ENCODE data around the gene SPINDOC. TPM values are rescaled to one million over a fixed set of nuclear protein-coding genes. Genes with fewer than 3 reads are reported as not detected.

SPINDOC gene
- total RNA-seq, 1 experiment from 2014 or later: 53.8 TPM

DNA sequence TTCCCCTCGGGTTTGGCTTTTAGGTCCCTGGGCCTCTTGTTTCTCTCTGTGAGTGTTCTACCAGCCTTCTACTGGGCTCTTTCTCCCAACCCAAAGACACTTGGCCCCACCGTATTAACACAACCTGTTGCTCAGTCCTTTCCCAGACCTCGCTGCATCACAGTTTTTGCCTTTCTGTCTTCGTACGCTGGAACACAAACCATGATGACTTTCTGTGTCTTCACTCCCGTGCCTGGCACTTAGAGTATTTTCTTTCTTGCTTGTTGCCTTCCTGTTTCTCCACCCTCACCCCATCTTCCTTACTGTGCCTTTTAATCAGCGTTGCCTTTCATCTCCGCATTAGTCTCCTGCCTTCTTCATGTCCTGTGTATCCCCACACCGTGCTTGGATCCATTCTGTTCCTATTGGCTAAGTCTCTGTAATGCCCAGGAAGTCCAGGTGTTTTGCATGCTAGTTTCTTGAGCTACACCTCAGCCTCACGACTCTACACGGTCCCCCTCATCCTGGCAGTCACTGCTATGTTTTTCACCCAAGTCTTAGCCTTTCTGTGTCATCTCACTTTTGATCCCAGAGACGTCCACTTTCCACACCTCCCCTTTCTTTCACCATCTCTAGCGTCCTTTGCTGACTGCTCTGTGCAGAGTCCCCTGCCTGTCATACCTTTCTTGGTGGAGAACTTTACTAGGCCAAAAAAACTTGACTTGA lies 27.3 kb downstream of the SPINDOC start:
- Mint-ChIP-seq H3K9me3 (ENCODE audit: low read depth, unreplicated experiment) (no peaks in the 10 kb centered on the region), H3K36me3 (ENCODE audit: insufficient read depth, unreplicated experiment) (peaks cover 52% of the 10 kb centered on the region), H3K4me1 (ENCODE audit: low read depth, unreplicated experiment) (peaks cover 48% of the 10 kb centered on the region), H3K27me3 (ENCODE audit: unreplicated experiment) (no peaks in the 10 kb centered on the region), H3K27ac (ENCODE audit: unreplicated experiment) (peak overlapping the region; percentile 34), H3K4me3 (ENCODE audit: low read depth, unreplicated experiment) (peak overlapping the region; percentile 75)
- no TSS peak for BruUV-seq (replicated peaks)
- CTCF ChIA-PET: interaction anchor here (0.7 to 2.9 kb wide), 3 partner anchors 31 to 105 kb away, joined by 3 to 10 read pairs (median 6); no protein-coding TSS in a partner anchor
- TF ChIP-seq, protein P1, sequence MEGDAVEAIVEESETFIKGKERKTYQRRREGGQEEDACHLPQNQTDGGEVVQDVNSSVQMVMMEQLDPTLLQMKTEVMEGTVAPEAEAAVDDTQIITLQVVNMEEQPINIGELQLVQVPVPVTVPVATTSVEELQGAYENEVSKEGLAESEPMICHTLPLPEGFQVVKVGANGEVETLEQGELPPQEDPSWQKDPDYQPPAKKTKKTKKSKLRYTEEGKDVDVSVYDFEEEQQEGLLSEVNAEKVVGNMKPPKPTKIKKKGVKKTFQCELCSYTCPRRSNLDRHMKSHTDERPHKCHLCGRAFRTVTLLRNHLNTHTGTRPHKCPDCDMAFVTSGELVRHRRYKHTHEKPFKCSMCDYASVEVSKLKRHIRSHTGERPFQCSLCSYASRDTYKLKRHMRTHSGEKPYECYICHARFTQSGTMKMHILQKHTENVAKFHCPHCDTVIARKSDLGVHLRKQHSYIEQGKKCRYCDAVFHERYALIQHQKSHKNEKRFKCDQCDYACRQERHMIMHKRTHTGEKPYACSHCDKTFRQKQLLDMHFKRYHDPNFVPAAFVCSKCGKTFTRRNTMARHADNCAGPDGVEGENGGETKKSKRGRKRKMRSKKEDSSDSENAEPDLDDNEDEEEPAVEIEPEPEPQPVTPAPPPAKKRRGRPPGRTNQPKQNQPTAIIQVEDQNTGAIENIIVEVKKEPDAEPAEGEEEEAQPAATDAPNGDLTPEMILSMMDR (IDR thresholded peaks at IDR 0.05; ENCODE audit: unreplicated experiment): no peak
- intact Hi-C loops (cut with micrococcal nuclease; ENCODE audit: unreplicated experiment): loop anchor here (2.0 to 5.0 kb wide), 2 partner anchors 32 to 47 kb away; no protein-coding TSS in a partner anchor
- DNase-seq: no peak

DNA sequence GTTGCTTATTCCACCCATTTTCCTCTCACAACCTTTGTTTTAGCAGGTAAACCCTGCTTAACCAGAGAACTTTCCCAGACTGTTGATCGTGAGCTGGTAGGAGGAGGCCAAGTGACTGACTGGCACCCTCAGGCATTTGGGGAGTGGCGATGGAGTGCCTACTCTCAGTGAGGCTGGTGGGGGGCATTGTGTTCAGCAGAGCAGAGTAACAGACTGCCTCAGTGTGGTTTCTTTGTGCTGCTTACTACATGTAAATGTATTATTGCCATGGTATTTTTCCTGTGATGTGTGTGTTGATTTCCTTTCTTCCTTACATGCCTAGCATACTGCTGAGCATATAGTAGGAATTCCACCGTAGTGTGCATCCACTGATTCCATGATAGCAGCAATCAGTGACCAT lies 28.3 kb downstream of the SPINDOC start:
- BruUV-seq (replicated peaks): no TSS peak
- no peak overlapping the region for H3K27ac Mint-ChIP-seq (ENCODE audit: unreplicated experiment)
- intact Hi-C loops (cut with micrococcal nuclease; ENCODE audit: unreplicated experiment): loop anchor here (2.0 to 5.0 kb wide), 2 partner anchors 31 to 46 kb away; no protein-coding TSS in a partner anchor
- H3K36me3 Mint-ChIP-seq (ENCODE audit: insufficient read depth, unreplicated experiment): peaks cover 52% of the 10 kb centered on the region
- peak overlapping the region; percentile 75 for H3K4me3 Mint-ChIP-seq (ENCODE audit: low read depth, unreplicated experiment)
- H3K27me3 Mint-ChIP-seq (ENCODE audit: unreplicated experiment): no peaks in the 10 kb centered on the region
- H3K9me3 Mint-ChIP-seq (ENCODE audit: low read depth, unreplicated experiment): no peaks in the 10 kb centered on the region
- DNase-seq: peak; percentile 52
- CTCF ChIA-PET: interaction anchor here (0.6 to 2.9 kb wide), 3 partner anchors 30 to 104 kb away, joined by 5 to 10 read pairs (median 6); no protein-coding TSS in a partner anchor
- peaks cover 48% of the 10 kb centered on the region for H3K4me1 Mint-ChIP-seq (ENCODE audit: low read depth, unreplicated experiment)
- TF ChIP-seq, protein P1 (IDR thresholded peaks at IDR 0.05; ENCODE audit: unreplicated experiment): no peak

GRCh38 chr11:63843041-63843440 lies 29.8 kb downstream of the SPINDOC start:
- Mint-ChIP-seq H3K9me3 (ENCODE audit: low read depth, unreplicated experiment) (no peaks in the 10 kb centered on the region), H3K4me1 (ENCODE audit: low read depth, unreplicated experiment) (peaks cover 50% of the 10 kb centered on the region), H3K27me3 (ENCODE audit: unreplicated experiment) (no peaks in the 10 kb centered on the region), H3K27ac (ENCODE audit: unreplicated experiment) (no peak overlapping the region), H3K4me3 (ENCODE audit: low read depth, unreplicated experiment) (no peak overlapping the region), H3K36me3 (ENCODE audit: insufficient read depth, unreplicated experiment) (peaks cover 59% of the 10 kb centered on the region)
- CTCF ChIA-PET: no interaction called here
- intact Hi-C loops (cut with micrococcal nuclease; ENCODE audit: unreplicated experiment): loop anchor here (5.0 kb wide), 1 partner anchor 44 kb away; no protein-coding TSS in a partner anchor
- DNase-seq: no peak
- TF ChIP-seq, protein P1 (IDR thresholded peaks at IDR 0.05; ENCODE audit: unreplicated experiment): no peak
- BruUV-seq (replicated peaks): no TSS peak

GRCh38 chr11:63844836-63845235 lies 31.6 kb downstream of the SPINDOC start:
- intact Hi-C loops (cut with micrococcal nuclease; ENCODE audit: unreplicated experiment): loop anchor here (5.0 kb wide), 1 partner anchor 42 kb away; no protein-coding TSS in a partner anchor
- Mint-ChIP-seq H3K4me3 (ENCODE audit: low read depth, unreplicated experiment) (no peak overlapping the region), H3K27me3 (ENCODE audit: unreplicated experiment) (no peaks in the 10 kb centered on the region), H3K4me1 (ENCODE audit: low read depth, unreplicated experiment) (peaks cover 51% of the 10 kb centered on the region), H3K27ac (ENCODE audit: unreplicated experiment) (no peak overlapping the region), H3K36me3 (ENCODE audit: insufficient read depth, unreplicated experiment) (peaks cover 48% of the 10 kb centered on the region), H3K9me3 (ENCODE audit: low read depth, unreplicated experiment) (no peaks in the 10 kb centered on the region)
- CTCF ChIA-PET: interaction anchor here (2.3 kb wide), 1 partner anchor 101 kb away, joined by 7 read pairs; no protein-coding TSS in a partner anchor
- DNase-seq: no peak
- no TSS peak for BruUV-seq (replicated peaks)
- TF ChIP-seq, protein P1 (IDR thresholded peaks at IDR 0.05; ENCODE audit: unreplicated experiment): no peak
